22Rv1 (cell line): Measurements from ENCODE around the gene CDH2.

Source experiments
- H3K27ac ChIP-seq: fragments of 450-650 bp; 2 replicates; pipeline ENCODE4 v1.5.1; 2017
- CTCF ChIP-seq: fragments of 450-650 bp; IDR thresholded peaks from 2 replicates; pipeline ENCODE4 v1.5.1; 2017; ENCODE audit warnings: mild to moderate bottlenecking
- ZFX ChIP-seq: fragments of 450-650 bp; IDR thresholded peaks from 2 replicates; pipeline ENCODE4 v1.6.1; 2017; ENCODE audit warnings: antibody characterized with exemption, borderline replicate concordance

The CDH2 gene

DNA sequence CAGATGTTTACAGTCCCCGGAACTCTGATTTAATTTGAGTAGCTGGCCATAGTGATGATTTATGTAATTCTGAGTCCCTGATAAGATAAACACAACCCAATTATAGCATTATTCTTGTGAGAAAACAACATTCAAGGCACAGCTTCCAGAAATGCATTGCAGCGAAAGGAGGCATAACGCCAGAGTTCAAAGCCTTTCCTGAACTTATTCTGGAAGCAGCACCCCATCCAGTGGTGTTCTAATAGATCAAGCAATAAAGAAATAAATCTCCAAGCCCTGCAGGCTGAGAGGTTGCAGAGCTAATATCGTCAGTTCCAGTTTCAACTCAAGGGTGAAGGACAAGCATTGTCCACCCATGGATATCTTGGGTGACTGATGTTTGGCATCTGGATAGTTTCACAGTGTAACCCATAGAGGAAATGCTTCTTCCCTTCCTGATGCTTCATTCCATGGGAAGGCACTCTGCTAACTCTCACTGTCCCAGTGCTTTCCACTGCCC lies 18.8 kb downstream of the CDH2 start:
- H3K27ac ChIP-seq = no peak overlapping the region
- TF ChIP-seq CTCF = no peak
- no peak for TF ChIP-seq ZFX

GRCh38 chr18:28153485-28154065 lies 23.4 kb downstream of the CDH2 start:
- TF ChIP-seq ZFX (no peak), CTCF (no peak)
- H3K27ac ChIP-seq = no peak overlapping the region

GRCh38 chr18:28152754-28153153 lies 24.2 kb downstream of the CDH2 start:
- TF ChIP-seq CTCF = no peak
- no peak for TF ChIP-seq ZFX
- H3K27ac ChIP-seq = no peak overlapping the region

DNA sequence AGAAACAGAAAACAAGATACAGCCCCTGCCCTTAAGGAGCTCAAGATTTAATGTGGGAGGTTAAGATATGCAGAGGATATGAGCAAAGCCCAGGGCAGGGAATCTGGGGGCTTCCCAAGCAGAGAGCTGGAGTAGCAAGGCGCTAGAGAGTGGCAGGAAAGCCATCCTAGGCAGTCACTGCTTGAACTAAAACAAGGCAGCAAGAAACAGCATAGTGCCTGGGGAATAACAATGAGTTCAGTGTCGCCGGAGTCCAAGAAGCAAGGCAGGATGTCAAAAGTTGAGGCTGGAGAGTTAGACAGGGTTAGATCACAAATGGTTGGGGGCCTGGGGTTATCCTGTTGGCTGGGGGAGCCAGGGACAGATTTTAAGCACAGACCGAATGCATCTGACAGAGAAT lies 24.6 kb downstream of the CDH2 start:
- TF ChIP-seq ZFX = no peak
- no peak for TF ChIP-seq CTCF
- H3K27ac ChIP-seq = no peak overlapping the region

DNA sequence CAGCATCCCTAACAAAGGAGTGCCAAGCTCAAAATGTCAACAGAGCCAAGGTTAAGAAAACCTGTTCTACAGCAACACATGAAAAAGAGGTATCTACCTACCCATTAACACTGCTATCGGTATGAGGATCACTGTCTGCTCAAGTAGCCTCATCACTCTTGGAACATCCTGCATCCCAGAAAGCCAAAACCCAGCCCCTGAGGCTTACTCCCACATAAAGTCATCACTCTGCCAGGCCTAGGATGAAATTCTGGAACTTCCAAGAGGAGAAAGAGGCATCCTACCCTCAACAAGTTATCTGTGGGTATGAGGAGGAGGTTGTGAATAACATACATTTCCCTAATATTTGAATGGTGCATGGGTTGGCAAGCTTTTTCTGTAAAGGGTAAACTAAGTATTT lies 25.5 kb downstream of the CDH2 start:
- no peak for TF ChIP-seq ZFX
- no peak overlapping the region for H3K27ac ChIP-seq

DNA sequence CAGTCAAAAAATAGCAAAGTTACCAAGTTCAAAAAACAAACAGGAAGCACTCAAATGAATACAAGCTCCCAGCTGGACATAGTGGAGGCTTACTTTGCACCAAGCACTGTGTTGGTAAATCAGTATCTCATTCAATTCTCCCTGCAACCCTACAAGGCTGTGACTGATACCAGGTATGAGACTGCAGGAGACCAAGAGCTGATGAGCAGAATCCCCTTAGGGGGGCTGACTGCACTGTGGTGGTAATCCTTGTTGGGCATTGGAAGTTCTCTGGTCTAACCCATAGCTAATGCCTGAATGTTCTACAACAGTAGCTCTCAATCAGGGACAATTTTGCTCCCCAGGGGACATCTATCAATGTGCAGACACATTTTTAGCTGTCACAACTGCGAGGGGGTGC lies 26.0 kb downstream of the CDH2 start:
- no peak for TF ChIP-seq CTCF
- TF ChIP-seq ZFX = no peak

DNA sequence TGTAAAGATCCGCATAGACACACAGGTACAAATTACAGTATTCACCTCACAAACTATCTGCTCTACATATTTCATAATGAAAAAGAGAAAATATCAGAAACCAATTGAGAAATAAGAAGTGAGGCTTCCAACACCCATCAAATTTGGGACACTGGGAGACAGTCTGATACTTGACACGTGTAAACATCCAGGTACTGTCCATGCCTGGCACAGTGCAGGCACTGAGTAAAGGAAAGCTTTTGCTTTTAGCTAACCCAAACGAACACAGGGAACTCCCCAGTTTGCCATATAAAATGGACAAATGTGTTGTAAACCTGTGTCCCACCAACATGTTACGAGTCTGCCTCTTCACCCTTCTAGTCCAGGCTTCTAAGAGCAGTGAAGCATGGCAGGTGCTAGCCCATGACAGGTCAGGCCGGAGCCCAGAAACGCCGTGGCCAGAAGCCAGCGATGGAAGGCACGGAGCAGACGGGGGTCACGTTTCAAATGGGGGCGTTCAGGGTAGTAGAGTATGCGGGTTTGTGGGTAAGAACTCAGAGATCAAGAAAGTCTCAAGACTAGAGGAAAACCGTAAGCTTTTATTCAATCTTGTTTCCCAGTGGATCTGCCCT lies 27.0 kb downstream of the CDH2 start:
- TF ChIP-seq CTCF (no peak), ZFX (no peak)
- H3K27ac ChIP-seq = no peak overlapping the region

More for the DNA sequence above, 26.0 kb downstream of the CDH2 start:
- no peak overlapping the region for H3K27ac ChIP-seq
